ENCODE results near the gene SLC25A31.

GRCh38 chr4:127686658-127687057, 43.5 kb upstream of the SLC25A31 start:
- TF ChIP-seq CTCF (IDR thresholded peaks at IDR 0.05) (no peak), POLR2A (IDR thresholded peaks at IDR 0.05) (no peak)

Measured in right lobe of liver (tissue), 4 donors.